Cardiac fibroblast (primary cell): ENCODE data around the gene LGR4.

Source experiments
- DNase-seq, 2 donors: peaks; one replicate each; pipeline versions ENCODE4 v3.0.0 to v3.0.0-alpha.2; 2010; ENCODE audit warnings: low read depth in 2 of 2
- H3K4me3 ChIP-seq, 2 donors: replicated peaks in 1 of 2; 1 replicate in 1 of 2; 2 replicates in 1 of 2; pipeline ENCODE4 v1.5.1; 2011; ENCODE audit warnings: low read depth in 2 of 2, low read length in 2 of 2, mild to moderate bottlenecking in 2 of 2, moderate library complexity in 1 of 2
- CTCF ChIP-seq: IDR thresholded peaks from one replicate; pipeline ENCODE4 v1.5.1; 2011; ENCODE audit warnings: low read depth, mild to moderate bottlenecking, low read length, inconsistent platforms

LGR4 gene

GRCh38 chr11:27375370-27375769, 97.2 kb downstream of the LGR4 start:
- no peak for TF ChIP-seq CTCF

GRCh38 chr11:27373856-27374602, 98.6 kb downstream of the LGR4 start:
- H3K4me3 ChIP-seq = no peak overlapping the region
- no peak for TF ChIP-seq CTCF
- DNase-seq = no peak

More at GRCh38 chr11:27375370-27375769, 97.2 kb downstream of the LGR4 start:
- no peak overlapping the region for H3K4me3 ChIP-seq
- DNase-seq = no peak

GRCh38 chr11:27373392-27373791, 99.2 kb downstream of the LGR4 start:
- no peak overlapping the region for H3K4me3 ChIP-seq
- DNase-seq = no peak
- TF ChIP-seq CTCF = no peak

GRCh38 chr11:27372164-27372563, 100.4 kb downstream of the LGR4 start:
- no peak overlapping the region for H3K4me3 ChIP-seq
- no peak for TF ChIP-seq CTCF
- DNase-seq = no peak

- TF ChIP-seq CTCF = no peak
- DNase-seq = no peak
- no peak overlapping the region for H3K4me3 ChIP-seq
These were observed 101.1 kb downstream of the LGR4 start for GRCh38 chr11:27371489-27371888.

- DNase-seq = no peak
- TF ChIP-seq CTCF = no peak
- no peak overlapping the region for H3K4me3 ChIP-seq
These were observed 102.2 kb downstream of the LGR4 start for GRCh38 chr11:27370374-27370773.

GRCh38 chr11:27367881-27368280, 104.7 kb downstream of the LGR4 start:
- H3K4me3 ChIP-seq = no peak overlapping the region
- no peak for DNase-seq
- no peak for TF ChIP-seq CTCF
